Femur (tissue), 1 donor: ENCODE data around the gene PIK3AP1.
A peak's percentile ranks its signal among the peaks of the same experiment; 100 is the strongest.
"Not testable (repeated sequence)": the region's sequence is repeated elsewhere in the genome, so short reads cannot be mapped to it uniquely, and the experiment has no call there.

Source experiments
- DNase-seq: peaks from one replicate; pipeline ENCODE4 v3.0.0-alpha.2; 2017

PIK3AP1 gene

GRCh38 chr10:96695975-96696634 is 24.2 kb downstream of the PIK3AP1 start:
- no peak for DNase-seq

GRCh38 chr10:96695366-96695765 is 24.9 kb downstream of the PIK3AP1 start:
- no peak for DNase-seq

GRCh38 chr10:96693431-96693830 is 26.9 kb downstream of the PIK3AP1 start:
- no peak for DNase-seq

GRCh38 chr10:96692427-96692826 is 27.9 kb downstream of the PIK3AP1 start:
- DNase-seq, result no peak

- DNase-seq, result no peak
These were observed 28.6 kb downstream of the PIK3AP1 start for GRCh38 chr10:96691761-96692160.

GRCh38 chr10:96690755-96691730 is 29.3 kb downstream of the PIK3AP1 start:
- no peak for DNase-seq

GRCh38 chr10:96688789-96689188 is 31.5 kb downstream of the PIK3AP1 start:
- no peak for DNase-seq

GRCh38 chr10:96687317-96688012 is 32.8 kb downstream of the PIK3AP1 start:
- DNase-seq, result no peak

- DNase-seq, result no peak
These were observed 33.8 kb downstream of the PIK3AP1 start for GRCh38 chr10:96686514-96686913.

- no peak for DNase-seq
These were observed 35.0 kb downstream of the PIK3AP1 start for GRCh38 chr10:96685306-96685705.

- DNase-seq, result no peak
These were observed 35.5 kb downstream of the PIK3AP1 start for GRCh38 chr10:96684826-96685225.

- no peak for DNase-seq
These were observed 36.6 kb downstream of the PIK3AP1 start for GRCh38 chr10:96683710-96684109.

GRCh38 chr10:96683065-96683464 is 37.2 kb downstream of the PIK3AP1 start:
- DNase-seq, result no peak

- no peak for DNase-seq
These were observed 38.8 kb downstream of the PIK3AP1 start for GRCh38 chr10:96681524-96681923.

GRCh38 chr10:96680463-96680862 is 39.9 kb downstream of the PIK3AP1 start:
- not testable (repeated sequence) for DNase-seq

GRCh38 chr10:96678725-96679124 is 41.6 kb downstream of the PIK3AP1 start:
- DNase-seq, result no peak

GRCh38 chr10:96676272-96677112 is 43.8 kb downstream of the PIK3AP1 start:
- no peak for DNase-seq

GRCh38 chr10:96675846-96676245 is 44.5 kb downstream of the PIK3AP1 start:
- DNase-seq, result no peak

GRCh38 chr10:96673318-96674099 is 46.8 kb downstream of the PIK3AP1 start:
- DNase-seq, result peak; percentile 35

GRCh38 chr10:96672481-96673175 is 47.7 kb downstream of the PIK3AP1 start:
- no peak for DNase-seq
